Measurements from ENCODE around the gene EXOSC1. TPM values are rescaled to one million over a fixed set of nuclear protein-coding genes. Genes with fewer than 3 reads are reported as not detected.
A peak's percentile ranks its signal among the peaks of the same experiment; 100 is the strongest.
"Not testable (repeated sequence)": the region's sequence is repeated elsewhere in the genome, so short reads cannot be mapped to it uniquely, and the experiment has no call there.

EXOSC1 gene
- total and polyA plus RNA-seq, 9 donors = 22.1 to 38.3 (median 26.9) TPM

DNA sequence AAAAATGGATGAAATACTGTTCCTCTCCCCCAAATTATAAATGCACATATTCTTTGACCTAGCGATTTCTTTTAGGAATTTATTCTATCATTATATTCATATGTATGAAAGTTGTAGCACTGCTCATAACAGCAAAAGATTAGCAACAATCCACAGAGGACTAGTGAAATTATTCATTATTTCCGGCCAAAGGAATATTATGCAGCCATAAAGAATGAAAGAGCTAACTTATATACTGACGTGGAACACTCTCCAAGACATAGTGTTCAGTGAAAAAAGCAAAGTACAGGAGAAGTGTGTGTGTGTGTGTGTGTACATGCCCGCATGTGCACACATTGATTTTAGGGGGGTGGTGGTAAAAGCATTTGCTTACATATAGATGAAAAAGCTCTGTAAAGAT, 29.1 kb upstream of the EXOSC1 start:
- 93 to 96% (median 96%) methylated on average over 4 of the region's 4 CpGs for WGBS, 3 donors
- Histone ChIP-seq H3K27me3 (no peaks in the 10 kb centered on the region), H3K36me3 (no peaks in the 10 kb centered on the region), H3K4me3 (no peak overlapping the region), H3K27ac (no peak overlapping the region), H3K4me1 (ENCODE audit: insufficient read depth) (peaks cover 2% of the 10 kb centered on the region), H3K9me3 (no peaks in the 10 kb centered on the region)
- TF ChIP-seq POLR2A (IDR thresholded peaks at IDR 0.05) (no peak), EP300 (IDR thresholded peaks at IDR 0.05) (no peak)
- TF ChIP-seq, protein P1, sequence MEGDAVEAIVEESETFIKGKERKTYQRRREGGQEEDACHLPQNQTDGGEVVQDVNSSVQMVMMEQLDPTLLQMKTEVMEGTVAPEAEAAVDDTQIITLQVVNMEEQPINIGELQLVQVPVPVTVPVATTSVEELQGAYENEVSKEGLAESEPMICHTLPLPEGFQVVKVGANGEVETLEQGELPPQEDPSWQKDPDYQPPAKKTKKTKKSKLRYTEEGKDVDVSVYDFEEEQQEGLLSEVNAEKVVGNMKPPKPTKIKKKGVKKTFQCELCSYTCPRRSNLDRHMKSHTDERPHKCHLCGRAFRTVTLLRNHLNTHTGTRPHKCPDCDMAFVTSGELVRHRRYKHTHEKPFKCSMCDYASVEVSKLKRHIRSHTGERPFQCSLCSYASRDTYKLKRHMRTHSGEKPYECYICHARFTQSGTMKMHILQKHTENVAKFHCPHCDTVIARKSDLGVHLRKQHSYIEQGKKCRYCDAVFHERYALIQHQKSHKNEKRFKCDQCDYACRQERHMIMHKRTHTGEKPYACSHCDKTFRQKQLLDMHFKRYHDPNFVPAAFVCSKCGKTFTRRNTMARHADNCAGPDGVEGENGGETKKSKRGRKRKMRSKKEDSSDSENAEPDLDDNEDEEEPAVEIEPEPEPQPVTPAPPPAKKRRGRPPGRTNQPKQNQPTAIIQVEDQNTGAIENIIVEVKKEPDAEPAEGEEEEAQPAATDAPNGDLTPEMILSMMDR (IDR thresholded peaks at IDR 0.05) = no peak
- no peak for DNase-seq
- intact Hi-C loops (cut with DNase I) = no loop called here

DNA sequence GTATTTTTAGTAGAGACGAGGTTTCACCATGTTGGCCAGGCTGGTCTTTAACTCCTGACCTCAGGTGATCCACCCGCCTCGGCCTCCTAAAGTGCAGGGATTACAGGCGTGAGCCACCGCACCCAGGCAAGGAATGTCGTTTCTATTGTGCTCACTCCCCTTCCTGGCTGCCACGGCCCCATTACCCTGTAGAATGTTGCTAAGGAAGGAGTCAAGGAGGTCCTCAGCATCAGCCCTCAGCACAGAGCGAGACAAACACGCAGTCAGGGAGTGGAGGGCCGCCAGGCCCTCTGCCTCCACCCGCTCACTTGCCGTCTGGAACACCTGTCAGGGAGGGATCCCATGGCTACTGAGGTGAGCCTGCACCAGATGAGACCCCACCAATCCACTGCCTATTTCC, 23.0 kb upstream of the EXOSC1 start:
- H3K36me3 ChIP-seq; H3K27me3 ChIP-seq; H3K4me1 ChIP-seq (ENCODE audit: insufficient read depth); H3K4me3 ChIP-seq; intact Hi-C loops (cut with DNase I); H3K9me3 ChIP-seq; H3K27ac ChIP-seq: not testable (repeated sequence)
- WGBS, 3 donors = 87 to 97% (median 91%) methylated on average over 12 of the region's 12 CpGs
- DNase-seq = peak in 1 of 5 donors; percentile 8

DNA sequence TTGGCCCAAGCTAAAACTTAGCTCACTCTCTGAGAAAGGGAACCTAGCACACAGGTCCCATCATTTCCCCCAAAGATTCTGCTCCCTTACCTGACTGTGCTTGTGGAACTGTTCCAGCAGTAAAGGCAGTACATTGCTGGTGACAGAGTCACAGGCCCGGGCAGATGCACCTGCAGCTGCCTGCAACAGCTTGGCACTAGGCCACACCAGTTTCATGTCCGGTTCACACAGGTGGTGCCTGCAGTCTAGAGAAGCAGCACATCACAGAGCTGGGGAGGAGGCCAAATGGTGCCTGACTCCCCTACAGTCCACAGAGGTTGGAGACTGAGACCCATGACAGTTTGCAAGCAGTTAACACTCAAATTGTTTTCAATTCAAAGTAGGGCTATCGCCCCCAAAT, 22.4 kb upstream of the EXOSC1 start:
- no peak overlapping the region for H3K4me3 ChIP-seq
- intact Hi-C loops (cut with DNase I) = no loop called here
- no peak overlapping the region for H3K27ac ChIP-seq
- H3K27me3 ChIP-seq = no peaks in the 10 kb centered on the region
- TF ChIP-seq, protein P1 (IDR thresholded peaks at IDR 0.05) = no peak
- TF ChIP-seq EP300 (IDR thresholded peaks at IDR 0.05) = no peak
- TF ChIP-seq POLR2A (IDR thresholded peaks at IDR 0.05) = no peak
- H3K9me3 ChIP-seq = no peaks in the 10 kb centered on the region
- no peaks in the 10 kb centered on the region for H3K36me3 ChIP-seq
- DNase-seq = peak in 1 of 5 donors; percentile 8
- H3K4me1 ChIP-seq (ENCODE audit: insufficient read depth) = no peaks in the 10 kb centered on the region
- WGBS, 3 donors = 62 to 69% (median 66%) methylated on average over 3 of the region's 3 CpGs

DNA sequence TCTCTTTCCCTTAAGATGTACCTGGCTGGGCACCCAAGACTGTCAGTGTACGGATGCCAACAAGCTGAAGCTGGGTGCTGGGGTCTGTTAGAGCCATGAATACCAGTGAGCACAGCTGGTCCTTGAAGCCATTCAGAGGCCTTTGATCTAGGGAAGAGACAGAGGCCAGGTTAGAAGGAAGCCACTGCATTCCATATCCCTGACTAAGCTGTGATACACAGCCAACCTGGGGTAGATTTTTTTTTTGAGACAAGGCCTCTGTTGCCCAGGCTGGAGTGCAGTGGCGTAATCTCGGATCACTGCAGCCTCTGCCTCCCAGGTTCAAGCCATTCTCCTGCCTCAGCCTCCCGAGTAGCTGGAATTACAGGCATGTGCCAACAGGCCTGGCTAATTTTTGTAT, 20.9 kb upstream of the EXOSC1 start:
- intact Hi-C loops (cut with DNase I) = no loop called here
- Histone ChIP-seq H3K27me3 (no peaks in the 10 kb centered on the region), H3K4me1 (ENCODE audit: insufficient read depth) (no peaks in the 10 kb centered on the region), H3K9me3 (no peaks in the 10 kb centered on the region), H3K27ac (no peak overlapping the region), H3K4me3 (no peak overlapping the region), H3K36me3 (no peaks in the 10 kb centered on the region)
- TF ChIP-seq, protein P1 (IDR thresholded peaks at IDR 0.05) = no peak
- TF ChIP-seq POLR2A (IDR thresholded peaks at IDR 0.05) (no peak), EP300 (IDR thresholded peaks at IDR 0.05) (no peak)
- WGBS, 3 donors = 78 to 85% (median 85%) methylated on average over 4 of the region's 4 CpGs
- no peak for DNase-seq

DNA sequence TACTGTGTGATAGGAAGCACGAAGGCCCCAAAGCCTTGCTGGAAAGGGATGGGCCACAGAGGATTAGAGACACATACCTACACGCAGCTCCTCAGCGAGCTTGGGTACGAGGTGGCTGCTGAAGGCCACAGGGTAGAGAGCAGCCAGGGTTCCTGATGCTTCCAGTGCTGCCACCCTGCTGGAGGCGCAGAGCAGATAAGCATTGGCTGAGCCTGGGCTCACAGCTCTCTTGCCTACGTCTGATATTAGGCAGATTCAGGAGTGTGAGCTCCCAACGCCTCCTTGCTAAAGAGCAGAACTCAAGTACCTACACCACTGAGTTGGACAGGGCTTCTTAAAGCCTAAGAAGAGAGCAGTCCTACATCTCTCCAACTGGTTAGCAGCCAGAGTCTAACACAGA, 20.2 kb upstream of the EXOSC1 start:
- 73 to 88% (median 87%) methylated on average over 7 of the region's 7 CpGs for WGBS, 3 donors
- no peaks in the 10 kb centered on the region for H3K27me3 ChIP-seq
- no peaks in the 10 kb centered on the region for H3K9me3 ChIP-seq
- H3K4me3 ChIP-seq = no peak overlapping the region
- intact Hi-C loops (cut with DNase I) = no loop called here
- no peak overlapping the region for H3K27ac ChIP-seq
- no peaks in the 10 kb centered on the region for H3K36me3 ChIP-seq
- TF ChIP-seq EP300 (IDR thresholded peaks at IDR 0.05) (no peak), POLR2A (IDR thresholded peaks at IDR 0.05) (no peak)
- TF ChIP-seq, protein P1 (IDR thresholded peaks at IDR 0.05) = no peak
- H3K4me1 ChIP-seq (ENCODE audit: insufficient read depth) = no peaks in the 10 kb centered on the region
- DNase-seq = no peak
